Testis (tissue), 3 donors: ENCODE measurements around the gene NAXD. TPM values are rescaled to one million over a fixed set of nuclear protein-coding genes. Genes with fewer than 3 reads are reported as not detected.

Experiments
- DNase-seq: peaks from one replicate; pipeline ENCODE4 v3.0.0-alpha.2; 2019
- H3K27ac ChIP-seq, 2 donors: fragments of 200-600 bp; sonication (generic); one replicate each; pipeline ENCODE4 v1.5.1; 2019
- H3K27me3 ChIP-seq: fragments of 200-600 bp; sonication (generic); one replicate; pipeline ENCODE4 v1.5.1; 2019
- H3K36me3 ChIP-seq: fragments of 200-600 bp; sonication (generic); one replicate; pipeline ENCODE4 v1.5.1; 2017; ENCODE audit warnings: low read depth; ENCODE audit errors: missing control alignments
- H3K4me1 ChIP-seq: fragments of 200-600 bp; sonication (generic); one replicate; pipeline ENCODE4 v1.5.1; 2019
- H3K4me3 ChIP-seq, 2 donors: fragments of 200-600 bp; sonication (generic); one replicate each; pipeline ENCODE4 v1.5.1; 2017 to 2019
- H3K9me3 ChIP-seq: fragments of 200-600 bp; sonication (generic); one replicate; pipeline ENCODE4 v1.5.1; 2017
- POLR2A ChIP-seq: fragments of 450-650 bp; IDR thresholded peaks from one replicate; pipeline ENCODE4 v1.6.1; 2017; ENCODE audit warnings: antibody characterized with exemption, mild to moderate bottlenecking, moderate library complexity
- WGBS, 2 donors: methylation state at CpG; one replicate each; pipeline ENCODE4 v1.1.5; 2018; 5-methylcytosine and 5-hydroxymethylcytosine counted together
- intact Hi-C: fragments of 100-400 bp; cut with DNase I; formaldehyde crosslinking; loops from one replicate; pipeline ENCODE4 v1.15.1; 2023; ENCODE audit warnings: low total_unique reads
- polyA plus RNA-seq: library from polyadenylated mRNA; stranded (reverse); fragments of 350-450 nt; fragmentation: Illumina TruSeq; extraction: RNeasy Lipid Tissue Mini Kit (QIAGEN cat#74804); gene quantifications from one replicate; pipeline ENCODE4 v1.2.3, GENCODE V29; 2014; ENCODE audit warnings: low read depth, low replicate concordance; ENCODE audit not compliant: insufficient read depth
- total RNA-seq, 2 donors: library from RNA; depleted of rRNA; stranded (reverse); fragments of >200 nt; gene quantifications; one replicate each; pipeline ENCODE4 v1.2.3, GENCODE V29; 2016
- TF ChIP-seq, protein P1 (sequence below), 3 experiments: fragments of 450-650 bp in 2 of 3; fragments of 200-600 bp in 1 of 3; sonication (generic) in 1 of 3; IDR thresholded peaks; one replicate each; pipeline ENCODE4 v1.5.1; 2016 to 2019; ENCODE audit warnings: antibody characterized with exemption in 3 of 3, mild to moderate bottlenecking in 2 of 3, moderate library complexity in 1 of 3

Gene NAXD
- total and polyA plus RNA-seq, 3 donors from 2014 or later = 63.2 to 75.3 (median 66.4) TPM

DNA sequence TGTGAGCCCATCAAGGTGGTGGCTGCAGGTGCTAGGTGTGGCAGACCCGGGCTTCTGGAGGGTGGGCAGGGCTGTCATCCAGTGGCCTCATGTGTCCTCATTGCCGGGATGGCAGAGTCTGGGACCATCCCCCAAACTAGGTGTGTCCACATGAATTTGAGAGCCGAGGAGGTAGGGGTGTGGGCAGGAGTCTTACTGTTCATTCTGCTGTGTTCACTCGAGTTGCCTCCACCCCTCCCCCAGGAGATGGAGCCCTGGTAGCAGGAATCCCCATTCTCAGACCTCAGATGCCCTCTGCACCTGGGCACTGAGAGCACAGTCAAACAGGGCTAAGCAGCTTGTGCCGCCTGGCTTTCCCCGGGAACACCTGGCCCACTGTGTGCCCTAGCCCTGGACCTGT is 22.4 kb downstream of the NAXD start:
- 80 to 100% methylated on average over 3 to 6 of the region's 6 CpGs for WGBS, 2 donors
- TF ChIP-seq, protein P1, sequence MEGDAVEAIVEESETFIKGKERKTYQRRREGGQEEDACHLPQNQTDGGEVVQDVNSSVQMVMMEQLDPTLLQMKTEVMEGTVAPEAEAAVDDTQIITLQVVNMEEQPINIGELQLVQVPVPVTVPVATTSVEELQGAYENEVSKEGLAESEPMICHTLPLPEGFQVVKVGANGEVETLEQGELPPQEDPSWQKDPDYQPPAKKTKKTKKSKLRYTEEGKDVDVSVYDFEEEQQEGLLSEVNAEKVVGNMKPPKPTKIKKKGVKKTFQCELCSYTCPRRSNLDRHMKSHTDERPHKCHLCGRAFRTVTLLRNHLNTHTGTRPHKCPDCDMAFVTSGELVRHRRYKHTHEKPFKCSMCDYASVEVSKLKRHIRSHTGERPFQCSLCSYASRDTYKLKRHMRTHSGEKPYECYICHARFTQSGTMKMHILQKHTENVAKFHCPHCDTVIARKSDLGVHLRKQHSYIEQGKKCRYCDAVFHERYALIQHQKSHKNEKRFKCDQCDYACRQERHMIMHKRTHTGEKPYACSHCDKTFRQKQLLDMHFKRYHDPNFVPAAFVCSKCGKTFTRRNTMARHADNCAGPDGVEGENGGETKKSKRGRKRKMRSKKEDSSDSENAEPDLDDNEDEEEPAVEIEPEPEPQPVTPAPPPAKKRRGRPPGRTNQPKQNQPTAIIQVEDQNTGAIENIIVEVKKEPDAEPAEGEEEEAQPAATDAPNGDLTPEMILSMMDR (IDR thresholded peaks at IDR 0.05) = no peak
- TF ChIP-seq POLR2A = no peak
- intact Hi-C loops = no loop called here
- no peak for DNase-seq
- Histone ChIP-seq H3K27me3 (no peaks in the 10 kb centered on the region), H3K27ac (no peak overlapping the region), H3K36me3 (no peaks in the 10 kb centered on the region), H3K4me1 (peaks cover 15% of the 10 kb centered on the region), H3K9me3 (no peaks in the 10 kb centered on the region), H3K4me3 (no peak overlapping the region)

DNA sequence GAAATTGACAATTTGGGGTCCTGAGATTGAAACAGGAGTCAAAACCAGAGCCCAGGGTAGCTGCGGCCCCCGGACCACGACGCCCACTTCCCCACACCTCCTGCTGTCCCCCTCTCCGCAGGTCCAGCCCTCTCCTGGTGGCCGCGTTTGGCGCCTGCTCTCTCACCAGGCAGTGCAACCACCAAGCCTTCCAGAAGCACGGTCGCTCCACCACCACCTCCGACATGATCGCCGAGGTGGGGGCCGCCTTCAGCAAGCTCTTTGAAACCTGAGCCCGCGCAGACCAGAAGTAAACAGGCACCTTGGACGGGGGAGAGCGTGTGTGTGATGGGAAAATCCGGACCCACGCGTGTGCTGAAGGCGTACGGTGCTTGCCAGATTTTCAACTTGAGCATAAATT is 22.9 kb downstream of the NAXD start:
- no peaks in the 10 kb centered on the region for H3K36me3 ChIP-seq
- 91% methylated on average over 18 to 23 of the region's 23 CpGs for WGBS, 2 donors
- intact Hi-C loops = no loop called here

DNA sequence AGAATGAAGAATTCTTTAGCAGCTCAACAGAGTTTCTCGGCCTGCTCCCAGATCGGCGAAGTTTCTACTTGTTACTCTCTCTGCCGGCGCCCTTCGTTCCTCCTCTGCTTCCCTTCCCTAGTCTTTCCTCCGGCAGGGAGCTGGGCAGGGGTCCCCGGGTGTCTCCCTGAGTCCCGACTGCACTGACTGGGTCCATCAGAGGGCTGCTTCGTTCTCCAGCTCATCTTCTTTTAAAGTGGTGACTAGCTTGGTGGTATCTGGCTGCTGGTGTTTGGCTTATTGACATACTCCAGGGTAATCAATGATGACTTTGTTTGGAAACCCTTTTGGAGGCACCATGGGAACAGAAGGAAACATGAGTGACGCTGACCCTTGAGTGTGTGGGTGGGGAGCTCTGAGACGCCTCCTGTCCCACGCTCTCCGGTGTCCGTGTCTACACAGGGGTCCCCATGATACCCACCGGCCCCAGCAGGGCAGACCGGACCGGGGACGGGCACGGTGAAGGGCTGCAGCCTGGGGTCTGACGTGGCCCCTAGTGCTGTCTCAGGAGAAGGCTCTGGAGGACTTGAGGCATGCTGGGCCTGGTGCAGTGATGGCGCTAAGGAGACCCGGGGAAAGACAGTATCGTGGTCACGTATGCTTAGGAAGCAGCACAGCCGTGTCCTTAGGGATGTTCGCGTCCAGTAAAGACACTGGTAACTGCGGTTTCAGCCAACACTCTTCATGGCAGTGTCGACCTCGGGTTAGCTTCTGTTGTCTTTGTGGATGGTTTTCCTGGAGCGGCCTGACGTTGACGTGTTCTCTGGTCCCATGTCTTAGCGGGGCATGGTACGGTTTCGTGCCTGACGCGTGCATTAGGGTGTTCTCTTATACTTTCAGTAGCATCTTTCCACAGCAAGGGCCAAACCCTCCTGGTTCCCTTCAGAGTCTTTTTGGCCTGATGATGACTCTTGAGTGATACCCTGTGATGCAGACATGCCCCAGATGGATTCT is 23.8 kb downstream of the NAXD start:
- no peak overlapping the region for H3K4me3 ChIP-seq
- H3K4me1 ChIP-seq = peaks cover 15% of the 10 kb centered on the region
- WGBS, 2 donors = 91 to 94% methylated on average over 35 to 39 of the region's 39 CpGs
- H3K9me3 ChIP-seq = no peaks in the 10 kb centered on the region
- no peak overlapping the region for H3K27ac ChIP-seq
- no peaks in the 10 kb centered on the region for H3K36me3 ChIP-seq
- TF ChIP-seq POLR2A = no peak
- TF ChIP-seq, protein P1 (IDR thresholded peaks at IDR 0.05) = no peak
- no peaks in the 10 kb centered on the region for H3K27me3 ChIP-seq
- intact Hi-C loops = no loop called here
- DNase-seq = no peak

More for the DNA sequence above, 22.9 kb downstream of the NAXD start:
- H3K4me3 ChIP-seq = no peak overlapping the region
- peaks cover 15% of the 10 kb centered on the region for H3K4me1 ChIP-seq
- no peak overlapping the region for H3K27ac ChIP-seq
- no peak for TF ChIP-seq POLR2A
- TF ChIP-seq, protein P1 (IDR thresholded peaks at IDR 0.05) = no peak
- no peaks in the 10 kb centered on the region for H3K27me3 ChIP-seq
- no peak for DNase-seq
- no peaks in the 10 kb centered on the region for H3K9me3 ChIP-seq

DNA sequence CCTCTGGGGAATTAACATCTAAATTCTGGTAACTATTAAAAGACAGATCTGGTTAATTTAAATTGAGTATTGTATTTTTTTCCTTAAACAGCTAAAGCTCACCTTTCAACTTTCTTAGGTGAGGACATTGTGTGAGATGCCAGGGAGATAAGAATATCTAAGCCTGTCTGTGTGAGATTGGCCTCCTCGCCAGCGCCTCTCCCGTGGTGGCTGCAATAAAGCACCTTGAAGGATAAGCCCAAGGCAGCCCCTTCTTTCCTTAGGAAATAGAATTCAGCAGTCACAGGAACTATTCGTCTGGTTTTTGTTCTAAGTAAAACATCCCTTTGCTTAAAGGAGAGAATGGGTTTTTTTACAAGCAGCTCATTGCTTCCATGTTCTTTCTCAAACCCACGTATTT is 24.6 kb downstream of the NAXD start:
- no peaks in the 10 kb centered on the region for H3K9me3 ChIP-seq
- H3K36me3 ChIP-seq = no peaks in the 10 kb centered on the region
- peak overlapping the region in 1 of 2 donors; percentile 61 for H3K27ac ChIP-seq
- TF ChIP-seq, protein P1 (IDR thresholded peaks at IDR 0.05) = no peak
- no peak for TF ChIP-seq POLR2A
- no peak for DNase-seq
- H3K4me3 ChIP-seq = no peak overlapping the region
- H3K27me3 ChIP-seq = no peaks in the 10 kb centered on the region
- intact Hi-C loops = no loop called here
- 50 to 56% methylated on average over 5 of the region's 5 CpGs for WGBS, 2 donors
- H3K4me1 ChIP-seq = peaks cover 18% of the 10 kb centered on the region
